Measurements from ENCODE around the gene NBAS. TPM values are rescaled to one million over a fixed set of nuclear protein-coding genes. Genes with fewer than 3 reads are reported as not detected.
A peak's percentile ranks its signal among the peaks of the same experiment; 100 is the strongest.

Gene NBAS
- total and polyA plus RNA-seq, 9 of the 15 experiments (the other 6 are each of a cell fraction or from before 2014, with no cell fraction given) = 15.3 to 94.4 (median 69.9) TPM

DNA sequence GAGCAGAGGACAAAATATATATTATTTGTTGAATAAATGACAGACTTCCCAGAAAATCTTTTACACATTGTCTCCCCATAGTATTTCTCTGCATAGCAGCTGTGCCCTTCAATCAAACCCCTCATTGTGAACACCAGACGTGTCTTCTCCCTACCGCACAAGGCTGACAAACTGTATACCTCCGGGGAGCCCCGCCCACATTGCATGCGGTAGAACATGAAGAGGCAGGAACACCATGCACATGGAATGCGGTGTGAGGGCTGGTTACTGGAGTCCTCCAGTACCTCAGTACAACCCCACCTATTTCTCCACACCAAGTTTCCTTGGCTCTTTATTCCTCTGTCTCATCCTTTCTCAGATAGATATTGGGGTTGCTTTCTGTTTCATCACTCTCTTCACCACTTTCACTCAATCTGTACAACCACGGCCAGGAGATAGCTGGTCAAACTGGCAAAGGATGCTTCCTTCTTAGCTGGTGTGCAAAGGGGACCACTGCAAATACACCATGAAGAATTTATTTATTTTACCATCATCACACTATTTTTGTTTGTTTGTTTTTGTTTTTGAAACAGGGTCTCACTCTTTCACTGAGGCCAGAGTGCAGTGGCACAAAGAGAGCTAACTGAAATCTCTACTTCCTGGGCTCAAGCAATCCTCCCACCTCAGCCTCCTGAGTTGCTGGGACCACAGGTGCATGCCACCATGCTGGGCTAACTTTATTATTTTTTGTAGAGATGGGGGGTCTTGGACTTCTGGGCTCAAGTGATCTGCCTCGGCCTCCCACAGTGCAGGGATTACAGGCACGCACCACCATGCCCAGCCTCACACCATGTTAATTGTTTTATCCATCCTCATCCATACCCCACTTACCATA is 2.3 kb upstream of the NBAS start (continued):
- TF ChIP-seq, protein P1, sequence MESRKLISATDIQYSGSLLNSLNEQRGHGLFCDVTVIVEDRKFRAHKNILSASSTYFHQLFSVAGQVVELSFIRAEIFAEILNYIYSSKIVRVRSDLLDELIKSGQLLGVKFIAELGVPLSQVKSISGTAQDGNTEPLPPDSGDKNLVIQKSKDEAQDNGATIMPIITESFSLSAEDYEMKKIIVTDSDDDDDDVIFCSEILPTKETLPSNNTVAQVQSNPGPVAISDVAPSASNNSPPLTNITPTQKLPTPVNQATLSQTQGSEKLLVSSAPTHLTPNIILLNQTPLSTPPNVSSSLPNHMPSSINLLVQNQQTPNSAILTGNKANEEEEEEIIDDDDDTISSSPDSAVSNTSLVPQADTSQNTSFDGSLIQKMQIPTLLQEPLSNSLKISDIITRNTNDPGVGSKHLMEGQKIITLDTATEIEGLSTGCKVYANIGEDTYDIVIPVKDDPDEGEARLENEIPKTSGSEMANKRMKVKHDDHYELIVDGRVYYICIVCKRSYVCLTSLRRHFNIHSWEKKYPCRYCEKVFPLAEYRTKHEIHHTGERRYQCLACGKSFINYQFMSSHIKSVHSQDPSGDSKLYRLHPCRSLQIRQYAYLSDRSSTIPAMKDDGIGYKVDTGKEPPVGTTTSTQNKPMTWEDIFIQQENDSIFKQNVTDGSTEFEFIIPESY (CRISPR knock-in tag; IDR thresholded peaks at IDR 0.05) = no peak
- no peak for TF ChIP-seq CBX5 (IDR thresholded peaks at IDR 0.05; ENCODE audit: borderline replicate concordance, low read depth)
- TF ChIP-seq, protein P2, sequence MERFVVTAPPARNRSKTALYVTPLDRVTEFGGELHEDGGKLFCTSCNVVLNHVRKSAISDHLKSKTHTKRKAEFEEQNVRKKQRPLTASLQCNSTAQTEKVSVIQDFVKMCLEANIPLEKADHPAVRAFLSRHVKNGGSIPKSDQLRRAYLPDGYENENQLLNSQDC (CRISPR knock-in tag; IDR thresholded peaks at IDR 0.05) = no peak
- no peak for TF ChIP-seq POLR2B (IDR thresholded peaks at IDR 0.05; ENCODE audit: low read depth, partially characterized antibody)
- 0 out of 2 replicates have a peak, but pooled peaks have one; percentile 21 for TF ChIP-seq ZNF766 (CRISPR knock-in tag; conservative IDR thresholded peaks at IDR 0.05)
- TF ChIP-seq, protein P3, sequence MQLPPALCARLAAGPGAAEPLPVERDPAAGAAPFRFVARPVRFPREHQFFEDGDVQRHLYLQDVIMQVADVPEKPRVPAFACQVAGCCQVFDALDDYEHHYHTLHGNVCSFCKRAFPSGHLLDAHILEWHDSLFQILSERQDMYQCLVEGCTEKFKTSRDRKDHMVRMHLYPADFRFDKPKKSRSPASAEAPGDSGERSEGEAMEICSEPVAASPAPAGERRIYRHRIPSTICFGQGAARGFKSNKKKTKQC (CRISPR knock-in tag; IDR thresholded peaks at IDR 0.05) = no peak
- no peak for TF ChIP-seq ZNF507 (tag; conservative IDR thresholded peaks at IDR 0.05)
- TF ChIP-seq, protein P4, sequence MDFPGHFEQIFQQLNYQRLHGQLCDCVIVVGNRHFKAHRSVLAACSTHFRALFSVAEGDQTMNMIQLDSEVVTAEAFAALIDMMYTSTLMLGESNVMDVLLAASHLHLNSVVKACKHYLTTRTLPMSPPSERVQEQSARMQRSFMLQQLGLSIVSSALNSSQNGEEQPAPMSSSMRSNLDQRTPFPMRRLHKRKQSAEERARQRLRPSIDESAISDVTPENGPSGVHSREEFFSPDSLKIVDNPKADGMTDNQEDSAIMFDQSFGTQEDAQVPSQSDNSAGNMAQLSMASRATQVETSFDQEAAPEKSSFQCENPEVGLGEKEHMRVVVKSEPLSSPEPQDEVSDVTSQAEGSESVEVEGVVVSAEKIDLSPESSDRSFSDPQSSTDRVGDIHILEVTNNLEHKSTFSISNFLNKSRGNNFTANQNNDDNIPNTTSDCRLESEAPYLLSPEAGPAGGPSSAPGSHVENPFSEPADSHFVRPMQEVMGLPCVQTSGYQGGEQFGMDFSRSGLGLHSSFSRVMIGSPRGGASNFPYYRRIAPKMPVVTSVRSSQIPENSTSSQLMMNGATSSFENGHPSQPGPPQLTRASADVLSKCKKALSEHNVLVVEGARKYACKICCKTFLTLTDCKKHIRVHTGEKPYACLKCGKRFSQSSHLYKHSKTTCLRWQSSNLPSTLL (IDR thresholded peaks at IDR 0.05) = no peak
- TF ChIP-seq PML (IDR thresholded peaks at IDR 0.05; ENCODE audit: low read length) = no peak
- TF ChIP-seq, protein P5, sequence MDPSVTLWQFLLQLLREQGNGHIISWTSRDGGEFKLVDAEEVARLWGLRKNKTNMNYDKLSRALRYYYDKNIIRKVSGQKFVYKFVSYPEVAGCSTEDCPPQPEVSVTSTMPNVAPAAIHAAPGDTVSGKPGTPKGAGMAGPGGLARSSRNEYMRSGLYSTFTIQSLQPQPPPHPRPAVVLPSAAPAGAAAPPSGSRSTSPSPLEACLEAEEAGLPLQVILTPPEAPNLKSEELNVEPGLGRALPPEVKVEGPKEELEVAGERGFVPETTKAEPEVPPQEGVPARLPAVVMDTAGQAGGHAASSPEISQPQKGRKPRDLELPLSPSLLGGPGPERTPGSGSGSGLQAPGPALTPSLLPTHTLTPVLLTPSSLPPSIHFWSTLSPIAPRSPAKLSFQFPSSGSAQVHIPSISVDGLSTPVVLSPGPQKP (CRISPR knock-in tag; IDR thresholded peaks at IDR 0.05) = no peak
- TF ChIP-seq ZNF717 (CRISPR knock-in tag; IDR thresholded peaks at IDR 0.05) = no peak
- no peak for TF ChIP-seq SNRNP70 (optimal IDR thresholded peaks at IDR 0.05; ENCODE audit: low read depth, low read length)
- TF ChIP-seq, protein P6, sequence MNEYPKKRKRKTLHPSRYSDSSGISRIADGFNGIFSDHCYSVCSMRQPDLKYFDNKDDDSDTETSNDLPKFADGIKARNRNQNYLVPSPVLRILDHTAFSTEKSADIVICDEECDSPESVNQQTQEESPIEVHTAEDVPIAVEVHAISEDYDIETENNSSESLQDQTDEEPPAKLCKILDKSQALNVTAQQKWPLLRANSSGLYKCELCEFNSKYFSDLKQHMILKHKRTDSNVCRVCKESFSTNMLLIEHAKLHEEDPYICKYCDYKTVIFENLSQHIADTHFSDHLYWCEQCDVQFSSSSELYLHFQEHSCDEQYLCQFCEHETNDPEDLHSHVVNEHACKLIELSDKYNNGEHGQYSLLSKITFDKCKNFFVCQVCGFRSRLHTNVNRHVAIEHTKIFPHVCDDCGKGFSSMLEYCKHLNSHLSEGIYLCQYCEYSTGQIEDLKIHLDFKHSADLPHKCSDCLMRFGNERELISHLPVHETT (CRISPR knock-in tag; conservative IDR thresholded peaks at IDR 0.05 in 1 of 2, IDR thresholded peaks at IDR 0.05 in 1 of 2) = no peak

Data from K562 (cell line).